ENCODE results near the gene RIPK1.
A peak's percentile ranks its signal among the peaks of the same experiment; 100 is the strongest.

Gene RIPK1

DNA sequence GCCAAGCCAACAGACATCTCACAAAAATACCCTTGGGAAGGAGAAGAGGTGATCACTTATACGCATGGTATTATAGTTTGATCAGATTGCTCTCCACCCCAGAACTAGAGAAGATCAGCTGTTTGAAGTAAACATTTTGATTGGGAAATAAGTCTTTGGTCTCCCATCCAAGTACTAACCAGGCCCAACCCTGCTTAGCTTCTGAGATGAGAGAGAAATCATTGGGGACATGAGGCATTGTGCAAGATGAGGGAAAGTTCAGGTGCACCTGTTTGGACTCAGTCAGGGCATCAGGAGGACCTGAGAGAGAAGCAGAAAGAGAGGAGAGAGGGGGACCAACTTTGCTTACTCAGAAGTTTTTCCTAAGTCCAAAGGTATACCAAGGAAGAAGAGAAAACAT lies 11.4 kb downstream of the RIPK1 start:
- no peak for DNase-seq (ENCODE audit: low read depth in 3 of 3, low spot score in 1 of 3)

DNA sequence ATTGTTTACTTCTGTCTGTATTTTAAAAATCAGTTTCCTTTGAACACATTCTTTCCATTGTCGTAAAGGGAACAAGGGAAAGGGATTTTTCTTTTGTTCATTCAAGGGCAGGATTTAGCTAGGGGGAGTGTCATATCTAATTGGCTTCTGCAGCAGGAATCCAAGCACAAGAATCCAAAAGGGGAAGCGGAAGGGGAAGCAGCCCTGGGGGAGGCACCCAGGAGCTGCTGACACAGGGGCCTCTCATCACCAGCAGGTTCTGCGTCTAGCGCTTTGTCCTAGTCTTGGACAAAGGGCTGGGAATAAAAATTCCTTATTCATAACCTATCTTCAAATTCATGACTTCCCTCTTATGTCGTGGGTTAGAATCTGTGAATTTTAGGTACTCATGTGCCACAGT lies 13.7 kb downstream of the RIPK1 start:
- DNase-seq (ENCODE audit: low read depth in 3 of 3, low spot score in 1 of 3) = no peak

GRCh38 chr6:3085074-3085473 lies 16.8 kb downstream of the RIPK1 start:
- DNase-seq (ENCODE audit: low read depth in 3 of 3, low spot score in 1 of 3) = no peak

DNA sequence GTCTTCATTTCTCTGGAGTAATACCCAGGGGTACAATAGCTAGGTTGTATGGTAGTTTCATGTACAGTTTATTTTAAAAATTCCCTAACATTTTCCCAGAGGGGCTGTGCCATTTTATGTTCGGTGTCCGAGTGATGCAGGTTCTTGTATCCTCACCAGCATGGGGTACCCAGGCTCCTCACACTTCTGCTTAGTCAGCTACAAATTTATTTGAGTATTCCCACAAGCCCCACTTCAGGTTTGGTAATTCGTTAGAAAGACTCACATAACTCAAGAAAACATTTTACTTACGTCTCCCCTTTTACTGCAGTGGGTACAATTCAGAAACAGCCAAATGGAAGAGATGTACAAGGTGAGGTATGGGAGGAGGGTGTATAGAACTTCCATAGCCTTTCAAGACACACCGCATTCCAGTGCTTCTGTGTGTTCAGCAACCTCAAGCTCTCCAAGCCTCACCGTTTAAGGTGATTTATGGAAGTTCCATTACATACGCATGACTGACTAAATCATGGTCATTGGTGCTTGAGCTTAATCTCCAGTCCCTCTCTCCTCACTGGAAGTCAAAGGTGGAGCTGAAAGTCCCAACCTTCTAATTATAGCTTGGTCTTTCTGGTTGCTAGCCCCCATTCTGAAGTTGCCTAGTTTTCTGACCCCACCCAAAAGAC lies 18.1 kb downstream of the RIPK1 start:
- DNase-seq (ENCODE audit: low read depth in 3 of 3, low spot score in 1 of 3) = no peak

- no peak for DNase-seq (ENCODE audit: low read depth in 3 of 3, low spot score in 1 of 3)
These were observed 20.2 kb downstream of the RIPK1 start for GRCh38 chr6:3088446-3088845.

- no peak for DNase-seq (ENCODE audit: low read depth in 3 of 3, low spot score in 1 of 3)
These were observed 20.7 kb downstream of the RIPK1 start for GRCh38 chr6:3088968-3089367.

DNA sequence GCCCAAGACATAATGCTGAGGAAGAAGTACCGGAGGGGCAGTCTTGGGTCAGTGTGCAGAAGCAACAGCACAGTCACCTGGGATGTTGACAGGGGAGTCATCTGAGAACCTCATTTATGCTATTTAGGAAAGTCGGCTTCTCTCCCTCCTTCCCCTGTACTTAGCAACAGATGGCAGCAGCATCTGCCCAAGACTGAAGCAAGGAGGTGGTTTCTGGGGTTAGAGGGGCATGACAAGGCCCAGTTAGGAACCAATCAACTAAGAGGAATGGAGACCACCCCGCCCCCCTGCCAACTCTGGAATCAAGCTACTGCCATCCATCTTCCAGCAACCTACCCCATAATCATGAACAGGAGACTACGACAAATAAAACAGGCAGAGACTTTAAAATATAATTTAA lies 21.7 kb downstream of the RIPK1 start:
- DNase-seq (ENCODE audit: low read depth in 3 of 3, low spot score in 1 of 3) = no peak

DNA sequence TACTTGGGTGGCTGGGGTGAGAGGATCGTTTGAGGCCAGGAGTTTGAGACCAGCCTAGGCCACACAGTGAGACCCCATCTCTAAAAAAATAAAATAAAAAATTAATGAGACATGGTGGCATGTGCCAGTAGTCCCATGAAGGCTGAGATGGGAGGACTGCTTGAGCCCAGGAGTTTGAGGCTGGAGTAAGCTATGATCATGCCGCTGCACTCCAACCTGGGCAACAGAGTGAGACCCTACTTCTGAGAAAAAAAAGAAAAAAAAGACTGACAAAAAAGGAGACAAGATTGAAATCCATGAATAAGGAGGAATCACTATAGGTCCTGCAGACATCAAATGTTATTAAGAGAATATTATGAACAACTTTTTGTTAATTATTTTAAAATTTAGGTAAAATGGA lies 26.5 kb downstream of the RIPK1 start:
- DNase-seq (ENCODE audit: low read depth in 3 of 3, low spot score in 1 of 3) = no peak

- no peak for DNase-seq (ENCODE audit: low read depth in 3 of 3, low spot score in 1 of 3)
These were observed 34.6 kb downstream of the RIPK1 start for GRCh38 chr6:3102875-3103274.

DNA sequence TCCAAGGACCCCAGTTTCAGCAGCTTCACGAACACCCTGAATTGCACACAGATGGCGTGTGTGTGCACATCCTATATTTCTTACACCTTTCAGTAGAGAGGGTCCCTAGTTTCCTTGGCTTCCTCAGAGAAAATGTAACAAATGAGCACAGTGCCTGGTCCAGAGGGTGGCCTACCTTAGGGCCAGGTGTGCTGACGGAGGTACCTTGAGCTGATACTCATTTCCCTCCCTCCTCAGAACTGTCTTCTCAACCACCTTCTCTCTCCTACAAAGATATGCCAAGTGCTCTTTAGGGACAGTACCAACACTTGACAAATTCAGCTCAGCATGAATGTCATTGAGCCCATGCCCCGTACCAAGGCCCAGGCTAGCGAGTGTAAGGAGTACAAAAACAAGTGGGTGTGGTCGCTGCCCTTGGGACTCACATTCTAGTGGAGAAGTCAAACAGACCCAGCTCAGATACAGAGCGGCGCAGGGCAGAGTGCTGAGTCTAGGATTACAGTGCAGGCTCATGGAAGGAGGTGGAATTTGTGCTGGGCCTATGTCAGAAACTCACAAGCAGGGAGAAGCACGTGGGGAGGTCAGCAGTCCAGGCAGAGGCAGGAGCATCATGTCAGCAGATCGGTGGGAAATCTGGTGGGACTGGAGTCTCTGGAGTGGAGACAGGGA lies 40.6 kb downstream of the RIPK1 start:
- DNase-seq (ENCODE audit: low read depth in 3 of 3, low spot score in 1 of 3) = no peak

GRCh38 chr6:3109761-3110160 lies 41.5 kb downstream of the RIPK1 start:
- no peak for DNase-seq (ENCODE audit: low read depth in 3 of 3, low spot score in 1 of 3)

- no peak for DNase-seq (ENCODE audit: low read depth in 3 of 3, low spot score in 1 of 3)
These were observed 46.1 kb downstream of the RIPK1 start for GRCh38 chr6:3114377-3114776.

- no peak for DNase-seq (ENCODE audit: low read depth in 3 of 3, low spot score in 1 of 3)
These were observed 49.6 kb downstream of the RIPK1 start for GRCh38 chr6:3117912-3118352.

- DNase-seq (ENCODE audit: low read depth in 3 of 3, low spot score in 1 of 3) = peak; percentile 99 to 100 (median 99)
These were observed 50.2 kb downstream of the RIPK1 start, which contains the start of gene BPHL for GRCh38 chr6:3118353-3119039. Gene BPHL (plus strand): TSS chr6:3118711. CDS start chr6:3118741, 30 bp downstream.

DNA sequence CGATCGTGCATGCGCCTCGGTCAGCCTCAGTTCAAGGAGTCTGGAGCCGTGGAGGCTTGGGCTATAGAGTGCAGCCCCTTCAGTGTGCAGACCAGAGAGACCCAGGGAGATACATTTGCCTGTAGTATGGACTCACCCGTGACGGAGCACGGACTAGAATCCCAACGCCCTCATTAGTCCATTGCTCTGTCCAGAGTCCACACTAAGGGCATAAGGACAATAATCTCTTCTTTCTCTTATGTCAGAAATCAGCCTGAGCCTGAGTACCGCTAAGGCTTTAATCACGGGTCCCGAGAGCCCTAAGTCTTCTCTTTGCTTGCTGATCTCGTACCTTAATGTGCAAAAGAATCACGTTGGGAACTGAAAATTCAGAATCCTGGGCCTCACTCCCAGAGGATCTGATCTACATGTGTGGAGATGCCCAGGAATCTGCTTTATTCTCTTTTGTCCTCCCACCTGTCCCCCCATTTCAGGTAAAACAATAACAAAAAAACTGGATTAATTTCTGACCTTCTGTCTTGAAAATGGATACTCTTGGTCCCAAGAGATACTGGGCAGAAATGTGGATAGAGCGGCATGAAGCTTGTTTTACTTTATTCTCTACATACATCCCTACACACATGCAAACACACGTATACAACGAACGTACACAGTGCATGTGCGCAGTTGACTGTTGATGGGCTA lies 50.9 kb downstream of the RIPK1 start:
- DNase-seq (ENCODE audit: low read depth in 3 of 3, low spot score in 1 of 3) = no peak

- DNase-seq (ENCODE audit: low read depth in 3 of 3, low spot score in 1 of 3) = no peak
These were observed 52.4 kb downstream of the RIPK1 start for GRCh38 chr6:3120765-3121089.

DNA sequence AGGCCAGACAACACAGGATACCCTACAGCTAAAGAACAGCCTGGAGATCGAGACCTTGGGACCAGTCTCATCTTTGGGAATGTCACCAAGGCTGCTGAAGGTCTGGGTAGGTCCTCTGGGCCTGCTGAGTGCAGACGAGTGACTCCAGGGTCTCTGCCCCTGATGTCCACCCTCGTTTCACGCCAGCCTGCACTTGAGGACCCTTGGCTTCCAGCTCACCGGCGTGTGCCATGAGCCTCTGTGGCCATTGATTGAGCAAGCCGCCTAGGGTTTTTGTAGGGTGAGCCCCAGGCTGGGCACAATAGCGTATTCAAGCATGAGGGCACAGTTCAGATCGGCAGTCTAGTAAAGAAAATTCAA lies 54.5 kb downstream of the RIPK1 start:
- no peak for DNase-seq (ENCODE audit: low read depth in 3 of 3, low spot score in 1 of 3)

DNA sequence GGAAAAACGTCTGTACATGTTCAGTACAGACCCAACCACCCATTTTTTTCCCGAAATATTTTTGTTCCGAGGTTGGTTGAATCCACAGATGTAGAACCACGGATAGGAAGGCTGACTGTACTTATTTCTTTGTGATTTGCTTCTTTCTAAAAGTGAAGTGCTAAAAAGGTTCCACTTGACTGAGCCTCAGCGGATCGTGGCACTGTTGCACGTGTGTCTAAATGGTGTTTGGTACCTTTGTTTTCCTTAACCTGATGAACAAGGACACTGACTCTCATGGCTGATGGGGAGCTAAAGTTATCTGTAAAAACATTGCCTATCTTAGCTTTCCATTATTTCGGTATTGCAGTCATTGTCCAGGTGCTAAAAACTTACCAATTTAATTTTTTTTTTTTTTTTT lies 56.4 kb downstream of the RIPK1 start:
- DNase-seq (ENCODE audit: low read depth in 3 of 3, low spot score in 1 of 3) = no peak

- DNase-seq (ENCODE audit: low read depth in 3 of 3, low spot score in 1 of 3) = no peak
These were observed 57.5 kb downstream of the RIPK1 start for GRCh38 chr6:3125815-3126214.

DNA sequence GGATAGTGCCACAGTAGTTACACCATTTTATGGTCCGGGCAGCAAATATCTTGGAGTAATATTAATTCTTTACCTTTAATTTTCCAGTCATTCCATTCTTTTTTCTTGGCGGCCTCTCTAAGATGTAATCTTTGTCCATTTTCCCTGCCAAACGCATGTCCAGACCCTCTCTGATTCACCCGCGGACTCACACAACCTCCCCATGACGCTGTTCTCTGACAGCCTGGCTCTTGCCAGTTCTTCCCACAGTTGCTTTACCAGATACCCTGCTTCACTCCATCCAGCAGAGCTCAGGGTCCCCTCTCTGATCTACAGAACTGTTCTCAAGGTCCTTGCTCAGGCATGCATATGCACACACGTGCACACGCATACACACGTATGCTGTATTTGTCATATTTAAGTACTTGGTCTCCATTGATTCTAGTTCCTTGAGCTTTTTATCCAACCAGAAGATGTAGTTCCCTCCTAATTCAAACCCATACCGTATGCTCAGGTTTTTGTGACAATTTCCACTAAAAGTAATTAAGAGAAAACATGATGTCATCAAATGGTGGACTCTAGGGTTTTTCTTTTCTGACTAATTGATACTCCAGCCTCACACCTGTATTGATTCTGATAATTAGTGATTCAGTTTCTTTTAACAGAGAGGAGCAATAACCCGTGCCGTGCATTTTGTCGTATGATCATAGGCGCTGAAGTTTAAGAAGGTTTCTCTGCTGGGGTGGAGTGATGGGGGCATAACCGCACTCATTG lies 60.2 kb downstream of the RIPK1 start:
- DNase-seq (ENCODE audit: low read depth in 3 of 3, low spot score in 1 of 3) = no peak

GRCh38 chr6:3131695-3132094 lies 63.4 kb downstream of the RIPK1 start:
- no peak for DNase-seq (ENCODE audit: low read depth in 3 of 3, low spot score in 1 of 3)
